Esophagus squamous epithelium (tissue), 5 donors: Measurements from ENCODE around the gene SAMM50. TPM values are rescaled to one million over a fixed set of nuclear protein-coding genes. Genes with fewer than 3 reads are reported as not detected.

Experiments used
- DNase-seq: peaks from one replicate; lab custom pipeline; 2025; lab: John Stamatoyannopoulos, UW
- H3K27ac ChIP-seq, 4 donors: fragments of 200-600 bp; sonication (generic); one replicate each; pipeline ENCODE4 v1.5.1; 2016 to 2019; ENCODE audit warnings: mild to moderate bottlenecking in 1 of 4
- H3K27me3 ChIP-seq, 4 donors: fragments of 200-600 bp; sonication (generic); 1 replicate in 3 of 4; 2 replicates in 1 of 4; pipeline versions ENCODE4 v1.5.1 to v1.6.0; 2017 to 2021; ENCODE audit warnings: antibody characterized with exemption in 1 of 4
- H3K36me3 ChIP-seq, 3 donors: fragments of 200-600 bp; sonication (generic); one replicate each; pipeline ENCODE4 v1.5.1; 2016 to 2019
- H3K4me1 ChIP-seq, 3 donors: fragments of 200-600 bp; sonication (generic); one replicate each; pipeline ENCODE4 v1.5.1; 2017 to 2019
- H3K4me3 ChIP-seq, 4 donors: fragments of 200-600 bp; sonication (generic); 1 replicate in 3 of 4; 2 replicates in 1 of 4; pipeline ENCODE4 v1.5.1; 2016 to 2019; ENCODE audit warnings: mild to moderate bottlenecking in 2 of 4, moderate library complexity in 1 of 4
- H3K9me3 ChIP-seq, 3 donors: fragments of 200-600 bp; sonication (generic); one replicate each; pipeline ENCODE4 v1.5.1; 2016 to 2019
- CTCF ChIP-seq, 6 experiments: fragments of 450-650 bp in 4 of 6; fragments of 200-600 bp in 2 of 6; sonication (generic) in 2 of 6; IDR thresholded peaks; one replicate each; pipeline ENCODE4 v1.5.1; 2016 to 2019; ENCODE audit warnings: antibody characterized with exemption in 6 of 6, mild to moderate bottlenecking in 4 of 6, moderate library complexity in 4 of 6
- POLR2A ChIP-seq, 4 donors: fragments of 450-650 bp; IDR thresholded peaks; one replicate each; pipeline ENCODE4 v1.6.1; 2017; ENCODE audit warnings: antibody characterized with exemption in 4 of 4, mild to moderate bottlenecking in 4 of 4, moderate library complexity in 3 of 4
- WGBS, 2 donors: methylation state at CpG; one replicate each; pipeline ENCODE4 v1.1.5; 2018; 5-methylcytosine and 5-hydroxymethylcytosine counted together
- intact Hi-C: fragments of 100-400 bp; cut with DNase I; formaldehyde crosslinking; loops from one replicate; pipeline ENCODE4 v1.15.0; 2022
- total RNA-seq, 4 donors: library from RNA; depleted of rRNA; stranded (reverse); fragments of >200 nt; gene quantifications; one replicate each; pipeline ENCODE4 v1.1.0, GENCODE V29; 2016
- donor health status: DM: yes; HTN: yes; CAD: no.

Gene SAMM50
- 10 to 100 TPM; 24.4 to 45.5 (median 34.3) TPM for total RNA-seq

GRCh38 chr22:43955040-43955882 lies at the start of gene SAMM50:
Gene SAMM50, plus strand, starts transcription at chr22:43955442. Its CDS starts 136 bp downstream, at chr22:43955578.
- intact Hi-C loops = no loop called here
- H3K27ac ChIP-seq = peak within 1 kb of the TSS; percentile 87 to 90 (median 88)
- DNase-seq = peak; percentile 53
- no peak for TF ChIP-seq CTCF (IDR thresholded peaks at IDR 0.05)
- peak in 2 of 4 donors; percentile 40 to 66 for TF ChIP-seq POLR2A (IDR thresholded peaks at IDR 0.05)
- H3K27me3 ChIP-seq = no peaks in the 10 kb centered on the region
- H3K36me3 ChIP-seq = no peaks in the 10 kb centered on the region
- peak within 1 kb of the TSS; percentile 80 to 95 (median 84) for H3K4me3 ChIP-seq
- 0% methylated on average over 18 to 34 of the region's 74 CpGs for WGBS, 2 donors
- no peaks in the 10 kb centered on the region for H3K9me3 ChIP-seq
- peaks cover 10 to 38% (median 21%) of the 10 kb centered on the region in 3 donors for H3K4me1 ChIP-seq

DNA sequence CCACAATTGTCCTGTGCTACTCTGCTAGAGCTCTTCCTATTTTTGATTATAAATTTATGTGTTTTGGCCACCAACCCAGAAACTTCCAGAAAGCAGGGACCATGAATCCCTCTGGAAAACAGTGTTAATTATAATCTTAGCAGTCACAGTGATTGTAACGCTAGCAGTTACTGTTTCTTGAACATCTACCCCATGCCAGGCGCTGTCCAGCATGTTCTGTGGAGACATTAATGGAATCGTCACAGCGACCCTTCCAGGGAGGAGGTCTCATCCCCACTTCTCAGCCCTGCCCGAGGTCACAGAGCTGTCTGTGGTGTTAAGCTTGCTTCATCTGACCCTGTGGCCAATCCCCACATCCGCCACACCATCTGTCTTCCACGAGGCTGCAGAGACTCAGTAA lies 49.6 kb upstream of the SAMM50 start:
- H3K27me3 ChIP-seq = peaks cover 0 to 79% (median 0%) of the 10 kb centered on the region in 4 donors
- H3K27ac ChIP-seq = no peak overlapping the region
- H3K9me3 ChIP-seq = no peaks in the 10 kb centered on the region
- WGBS, 2 donors = 42 to 47% methylated on average over 6 to 7 of the region's 7 CpGs
- no peak for DNase-seq
- H3K4me1 ChIP-seq = no peaks in the 10 kb centered on the region
- TF ChIP-seq POLR2A (IDR thresholded peaks at IDR 0.05) (no peak), CTCF (IDR thresholded peaks at IDR 0.05) (no peak)
- no peak overlapping the region for H3K4me3 ChIP-seq
- no peaks in the 10 kb centered on the region for H3K36me3 ChIP-seq
- intact Hi-C loops = no loop called here

- H3K9me3 ChIP-seq = no peaks in the 10 kb centered on the region
- H3K27ac ChIP-seq = no peak overlapping the region
- no peak for DNase-seq
- H3K27me3 ChIP-seq = peaks cover 0 to 84% (median 0%) of the 10 kb centered on the region in 4 donors
- no peaks in the 10 kb centered on the region for H3K36me3 ChIP-seq
- WGBS, 2 donors = 58 to 64% methylated on average over 1 of the region's 1 CpG
- no peak overlapping the region for H3K4me3 ChIP-seq
- intact Hi-C loops = no loop called here
- H3K4me1 ChIP-seq = no peaks in the 10 kb centered on the region
- TF ChIP-seq POLR2A (IDR thresholded peaks at IDR 0.05) (no peak), CTCF (IDR thresholded peaks at IDR 0.05) (no peak)
Measured at GRCh38 chr22:43909708-43910107, 45.5 kb upstream of the SAMM50 start.

DNA sequence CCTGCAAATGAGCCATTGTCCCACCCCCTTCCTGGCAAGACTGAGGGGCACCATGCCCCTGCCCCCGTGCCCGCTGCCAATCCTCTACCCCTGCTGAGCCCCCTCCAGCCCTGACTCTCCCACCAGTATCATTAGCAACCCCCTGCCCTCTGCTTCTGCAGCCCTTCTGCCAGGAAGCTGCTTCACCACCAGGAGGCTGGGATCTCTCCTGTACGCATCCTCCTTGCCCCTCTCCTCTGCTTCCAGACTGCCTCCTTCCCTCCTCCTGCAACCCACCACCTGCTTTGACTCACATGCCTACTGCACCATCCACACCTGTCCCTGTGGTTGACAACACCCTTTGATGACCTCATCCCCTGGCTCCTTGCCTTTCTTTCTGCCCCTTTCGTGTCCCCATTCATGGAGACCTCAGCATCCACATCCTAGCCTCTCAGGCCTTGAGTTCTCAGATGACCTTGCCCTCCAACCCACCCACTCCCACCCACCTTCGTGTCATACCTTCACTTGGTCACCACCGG lies 45.0 kb upstream of the SAMM50 start:
- H3K27me3 ChIP-seq = peaks cover 0 to 84% (median 0%) of the 10 kb centered on the region in 4 donors
- no peaks in the 10 kb centered on the region for H3K36me3 ChIP-seq
- H3K27ac ChIP-seq = no peak overlapping the region
- H3K9me3 ChIP-seq = no peaks in the 10 kb centered on the region
- WGBS, 2 donors = 39 to 48% methylated on average over 4 to 6 of the region's 6 CpGs
- no peaks in the 10 kb centered on the region for H3K4me1 ChIP-seq
- H3K4me3 ChIP-seq = no peak overlapping the region
- TF ChIP-seq CTCF (IDR thresholded peaks at IDR 0.05) (no peak), POLR2A (IDR thresholded peaks at IDR 0.05) (no peak)
- no peak for DNase-seq
- intact Hi-C loops = no loop called here

- no peak overlapping the region for H3K27ac ChIP-seq
- intact Hi-C loops = no loop called here
- no peaks in the 10 kb centered on the region for H3K4me1 ChIP-seq
- no peak overlapping the region for H3K4me3 ChIP-seq
- DNase-seq = no peak
- 22 to 26% methylated on average over 4 of the region's 4 CpGs for WGBS, 2 donors
- H3K9me3 ChIP-seq = no peaks in the 10 kb centered on the region
- H3K27me3 ChIP-seq = peaks cover 0 to 85% (median 0%) of the 10 kb centered on the region in 4 donors
- H3K36me3 ChIP-seq = no peaks in the 10 kb centered on the region
- no peak for TF ChIP-seq POLR2A (IDR thresholded peaks at IDR 0.05)
- TF ChIP-seq CTCF (IDR thresholded peaks at IDR 0.05) = no peak
Measured at GRCh38 chr22:43911351-43911750, 43.9 kb upstream of the SAMM50 start.
